ACHN (cell line): Measurements from ENCODE around the gene CCDC28A.
A peak's percentile ranks its signal among the peaks of the same experiment; 100 is the strongest.
"Not testable (repeated sequence)": the region's sequence is repeated elsewhere in the genome, so short reads cannot be mapped to it uniquely, and the experiment has no call there.

Experiments used
- DNase-seq: peaks from one replicate; pipeline ENCODE4 v3.0.0-alpha.2; 2015
- in situ Hi-C: cut with HindIII; loops from 2 replicates; pipeline ENCODE4 v1.10.0; 2017; ENCODE audit warnings: low sequenced_read_pairs, low pct_ligation_motif_present, low pct_unique_long_range_greater_than_20kb

Gene CCDC28A

GRCh38 chr6:138773177-138774091 is at the start of gene CCDC28A:
TSS of gene CCDC28A (plus strand) at chr6:138773769. CDS start at chr6:138776121, 2,352 bp downstream.
- in situ Hi-C loops = loop anchor here (25.0 kb wide), 1 partner anchor 186 kb away; no protein-coding TSS in a partner anchor
- DNase-seq = peak; percentile 92

DNA sequence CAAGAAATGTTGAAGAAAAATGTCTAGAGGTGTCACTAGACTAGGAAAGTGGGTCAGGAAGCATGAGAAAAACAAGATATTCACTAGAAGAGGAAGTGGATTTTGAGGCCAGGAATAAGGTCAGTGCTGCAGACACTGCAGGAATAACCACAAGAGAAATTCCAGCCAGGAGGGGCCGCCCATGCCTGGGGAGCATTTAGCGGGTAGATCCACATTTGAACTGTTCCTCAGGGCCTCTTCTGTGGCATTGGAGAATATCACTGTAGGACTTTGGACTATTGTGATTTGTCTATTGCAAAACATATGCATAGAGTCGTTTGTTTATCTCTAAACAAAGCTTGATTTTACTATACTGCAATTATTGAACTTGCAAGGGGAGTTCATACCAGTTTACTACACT is 49.6 kb upstream of the CCDC28A start:
- no peak for DNase-seq
- in situ Hi-C loops = no loop called here

DNA sequence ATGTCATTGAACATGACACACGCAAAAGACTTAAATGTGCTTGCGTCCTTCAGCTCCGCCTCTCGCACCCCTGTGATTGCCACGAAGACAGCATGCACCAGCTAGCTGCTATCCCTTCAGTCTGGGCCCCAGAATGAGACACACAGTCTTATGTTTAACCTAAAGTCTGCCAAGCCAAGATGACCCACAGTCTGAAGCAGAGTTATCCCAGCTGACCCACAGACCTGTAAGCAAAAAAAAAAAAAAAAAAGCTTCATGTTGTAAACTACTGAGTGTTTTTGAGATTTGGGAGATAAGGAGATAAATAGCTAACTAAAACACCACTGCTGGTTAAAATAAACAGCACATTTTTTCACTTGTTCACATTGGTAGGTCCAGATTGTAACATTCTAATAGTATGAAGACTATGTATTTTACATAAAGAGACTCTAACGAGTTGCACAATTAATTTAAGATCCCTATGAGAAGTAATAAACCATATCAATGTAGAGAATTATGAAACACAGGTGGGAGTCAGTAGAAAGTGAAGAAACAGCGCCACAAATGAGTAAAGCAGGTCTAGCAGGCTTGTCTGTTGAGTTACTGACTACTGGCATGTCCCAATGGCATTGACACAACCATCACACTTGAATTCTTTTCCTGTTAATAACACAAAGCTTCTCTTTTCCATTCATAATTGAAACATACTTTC is 47.4 kb upstream of the CCDC28A start:
- in situ Hi-C loops = no loop called here
- no peak for DNase-seq

- in situ Hi-C loops = no loop called here
- no peak for DNase-seq
These were observed 46.8 kb upstream of the CCDC28A start for GRCh38 chr6:138726757-138727097.

- no peak for DNase-seq
- in situ Hi-C loops = no loop called here
These were observed 46.4 kb upstream of the CCDC28A start for GRCh38 chr6:138727182-138727581.

- in situ Hi-C loops = no loop called here
- DNase-seq = no peak
These were observed 44.9 kb upstream of the CCDC28A start for GRCh38 chr6:138728662-138729061.

GRCh38 chr6:138730037-138730436 is 43.5 kb upstream of the CCDC28A start:
- in situ Hi-C loops, DNase-seq: not testable (repeated sequence)

GRCh38 chr6:138734585-138734984 is 39.0 kb upstream of the CCDC28A start:
- DNase-seq = no peak
- in situ Hi-C loops = no loop called here

DNA sequence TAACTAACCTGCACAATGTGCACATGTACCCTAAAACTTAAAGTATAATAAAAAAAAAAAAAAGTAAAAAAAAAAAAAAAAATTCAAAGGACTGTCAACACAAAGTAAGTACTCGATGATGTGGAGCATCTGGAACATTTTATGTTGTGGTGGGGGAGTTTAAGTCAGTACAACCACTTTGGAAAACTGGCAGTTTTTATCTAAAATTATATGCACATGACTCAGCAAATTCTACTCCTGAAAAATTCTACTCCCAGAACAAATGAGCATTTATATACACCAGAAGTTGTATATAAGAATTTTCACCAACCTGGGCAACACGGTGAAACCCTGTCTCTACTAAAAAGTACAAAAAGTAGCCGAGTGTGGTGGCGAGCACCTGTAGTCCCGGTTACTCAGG is 36.9 kb upstream of the CCDC28A start:
- in situ Hi-C loops = no loop called here

DNA sequence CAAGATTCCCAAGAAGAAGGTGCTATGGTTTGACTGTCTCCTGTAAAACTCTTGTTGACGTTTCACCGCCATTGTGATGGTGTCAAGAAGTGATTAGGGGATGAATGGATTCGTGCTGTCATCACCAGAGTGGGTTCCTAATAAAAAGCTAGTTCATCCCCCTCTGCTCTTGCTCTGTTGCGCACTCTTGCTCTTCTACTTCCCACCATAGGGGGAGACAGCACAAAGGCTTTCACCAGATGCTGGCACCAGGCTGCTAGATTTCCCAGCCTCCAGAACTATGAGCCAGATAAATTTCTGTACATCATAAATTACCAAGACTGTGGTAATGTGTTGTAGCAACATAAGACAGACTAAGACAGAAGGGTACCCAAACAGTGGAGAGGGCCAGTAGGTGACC is 21.6 kb upstream of the CCDC28A start:
- in situ Hi-C loops = loop anchor here (25.0 kb wide), 1 partner anchor 165 kb away; no protein-coding TSS in a partner anchor
- DNase-seq = no peak

More for the DNA sequence above, 36.9 kb upstream of the CCDC28A start:
- DNase-seq = no peak

GRCh38 chr6:138757136-138757535 is 16.4 kb upstream of the CCDC28A start:
- in situ Hi-C loops = loop anchor here (25.0 kb wide), 1 partner anchor 170 kb away; no protein-coding TSS in a partner anchor
- no peak for DNase-seq

- peak; percentile 58 for DNase-seq
- in situ Hi-C loops = loop anchor here (25.0 kb wide), 1 partner anchor 179 kb away; no protein-coding TSS in a partner anchor
These were observed 7.5 kb upstream of the CCDC28A start for GRCh38 chr6:138765896-138766655.

- DNase-seq = no peak
- in situ Hi-C loops = loop anchor here (25.0 kb wide), 1 partner anchor 182 kb away; no protein-coding TSS in a partner anchor
These were observed 4.4 kb upstream of the CCDC28A start for GRCh38 chr6:138769102-138769676.

GRCh38 chr6:138772596-138773176 is 883 bp upstream of the CCDC28A start:
- DNase-seq = peak; percentile 20
- in situ Hi-C loops = loop anchor here (25.0 kb wide), 1 partner anchor 185 kb away; no protein-coding TSS in a partner anchor

DNA sequence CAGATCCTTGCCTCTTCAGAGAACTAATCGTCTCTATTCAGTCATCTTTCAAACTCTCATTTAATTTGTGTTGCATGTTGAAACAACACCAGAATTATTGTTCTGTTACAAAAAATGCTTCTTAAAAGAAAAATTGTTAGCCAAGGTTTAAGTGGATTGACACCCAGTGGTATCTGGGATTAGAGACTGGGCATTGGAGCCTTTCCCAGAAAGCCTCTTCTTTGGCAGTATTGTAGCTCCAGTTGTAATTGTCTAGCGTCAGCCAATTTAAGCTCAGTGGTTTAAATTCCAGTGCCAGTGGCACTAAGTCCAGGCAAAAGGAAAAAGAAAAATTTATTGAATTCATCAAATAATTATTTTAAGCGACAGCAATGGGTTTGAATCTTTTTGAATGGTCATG is 801 bp downstream of the CCDC28A start:
- DNase-seq = no peak
- in situ Hi-C loops = loop anchor here (25.0 kb wide), 1 partner anchor 187 kb away; no protein-coding TSS in a partner anchor

DNA sequence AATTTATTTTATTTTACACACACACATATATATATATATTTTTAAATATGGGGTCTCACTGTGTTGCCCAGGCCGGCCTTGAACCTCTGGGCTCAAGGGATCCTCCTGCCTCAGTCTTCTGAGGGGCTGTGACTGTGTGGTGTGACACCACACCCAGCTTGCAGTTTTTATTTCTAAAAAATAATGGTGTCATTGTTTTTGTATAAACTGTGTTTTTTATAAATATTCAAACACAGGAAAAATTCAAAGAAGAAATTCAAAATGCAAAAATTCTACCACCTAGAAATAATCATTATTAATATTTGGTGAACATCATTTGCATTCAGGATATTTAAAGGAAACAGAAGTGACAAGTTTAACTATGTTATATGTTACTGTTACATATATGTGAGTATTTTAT is 3.1 kb downstream of the CCDC28A start:
- in situ Hi-C loops = no loop called here
- no peak for DNase-seq

DNA sequence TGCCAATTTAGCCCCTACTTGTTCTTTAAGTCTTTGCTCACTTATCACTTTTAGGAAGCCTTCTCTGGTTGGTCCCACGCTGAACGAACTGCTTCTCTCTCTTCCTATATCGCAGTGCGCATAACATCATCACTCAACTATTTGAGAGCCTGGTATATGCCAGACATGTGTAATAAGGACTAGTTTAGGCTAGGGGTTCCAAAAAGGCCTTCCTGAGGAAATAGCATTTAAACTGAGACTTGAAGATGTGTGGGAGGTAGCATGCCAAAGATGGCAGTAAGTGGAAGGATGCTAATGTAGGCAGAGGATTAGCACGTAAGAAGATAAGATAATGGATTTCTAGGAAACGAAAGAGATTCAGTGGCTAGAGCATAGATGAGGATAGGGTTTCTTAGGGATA is 4.8 kb downstream of the CCDC28A start:
- DNase-seq = no peak
- in situ Hi-C loops = no loop called here

DNA sequence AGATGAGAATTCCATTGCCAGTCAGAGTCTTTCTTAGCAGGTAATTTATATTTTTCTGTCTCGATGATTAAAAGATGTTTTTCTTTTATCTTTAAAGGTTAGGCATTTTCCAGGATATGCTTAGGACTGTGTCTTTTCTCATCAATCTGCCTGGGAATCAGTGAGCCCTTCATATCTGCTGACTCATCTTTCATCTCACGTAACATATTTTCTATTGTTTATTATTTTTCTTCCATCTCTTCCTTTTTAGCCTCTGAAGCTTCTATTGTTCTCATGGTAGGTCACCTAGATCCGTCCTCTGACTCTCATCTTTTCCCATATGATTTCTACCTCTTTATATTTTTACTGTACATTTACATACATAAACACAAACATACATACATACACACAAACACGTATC is 8.7 kb downstream of the CCDC28A start:
- in situ Hi-C loops = no loop called here
- no peak for DNase-seq
